ENCODE results near the gene ETF1.

DNA sequence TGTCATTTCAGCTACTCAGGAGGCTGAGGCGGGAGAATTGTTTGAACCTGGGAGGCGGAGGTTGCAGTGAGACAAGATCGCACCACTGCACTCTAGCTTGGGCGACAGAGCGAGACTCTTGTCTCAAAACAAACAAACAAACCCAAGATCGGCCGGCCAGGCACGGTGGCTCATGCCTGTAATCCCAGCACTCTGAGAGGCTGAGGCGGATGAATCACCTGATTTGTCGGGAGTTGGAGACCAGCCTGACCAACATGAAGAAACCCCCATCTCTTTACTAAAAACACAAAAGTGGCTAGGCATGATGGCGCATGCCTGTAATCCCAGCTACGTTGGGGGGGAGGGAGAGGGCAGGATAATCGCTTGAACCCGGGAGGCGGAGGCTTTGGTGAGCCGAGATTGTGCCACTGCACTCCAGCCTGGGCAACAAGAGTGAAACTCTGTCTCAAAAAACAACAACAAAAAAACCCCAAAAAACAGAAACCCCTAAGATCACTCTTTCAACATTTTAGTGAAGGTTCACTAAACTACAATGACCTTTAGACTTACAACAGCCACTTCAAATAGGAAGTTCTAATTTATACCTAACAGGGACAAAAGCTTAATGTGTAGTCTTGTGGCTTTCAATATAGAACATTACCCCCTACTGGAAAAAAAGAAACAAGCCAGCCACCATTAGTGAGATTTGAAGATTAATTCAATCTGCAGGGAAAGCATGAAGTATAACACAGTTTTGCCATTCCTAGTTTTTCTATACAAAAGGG, 25.2 kb upstream of the ETF1 start:
- TF ChIP-seq POLR2A (IDR thresholded peaks at IDR 0.05) (no peak), EP300 (IDR thresholded peaks at IDR 0.05) (no peak)
